Motor neuron (in vitro differentiated cells): Measurements from ENCODE around the gene TM4SF20. TPM values are rescaled to one million over a fixed set of nuclear protein-coding genes. Genes with fewer than 3 reads are reported as not detected.

Experiments
- ATAC-seq, 8 experiments: fragments of 200-7000 bp; cut with Tn5 transposase; replicated peaks in 6 of 8; 2 replicates each; pipeline ENCODE4 v1.8.0; 2021; ENCODE audit warnings: mild to moderate bottlenecking in 8 of 8, moderate library complexity in 8 of 8
- H3K27ac ChIP-seq, 2 donors: fragments of 250-450 bp; sonication (Bioruptor Pico); 2 replicates each; pipeline ENCODE4 v1.9.0; 2021; ENCODE audit warnings: antibody characterized with exemption in 2 of 2, mild to moderate bottlenecking in 2 of 2, moderate library complexity in 1 of 2
- H3K4me1 ChIP-seq, 2 donors: fragments of 250-450 bp; sonication (Bioruptor Pico); replicated peaks in 1 of 2; 2 replicates each; pipeline ENCODE4 v1.6.1; 2021; ENCODE audit warnings: antibody characterized with exemption in 2 of 2, mild to moderate bottlenecking in 2 of 2, moderate library complexity in 1 of 2
- H3K4me3 ChIP-seq, 5 donors: fragments of 250-450 bp; sonication (Bioruptor Pico); 2 replicates each; pipeline ENCODE4 v1.9.0; 2021; ENCODE audit warnings: antibody characterized with exemption in 5 of 5, mild to moderate bottlenecking in 5 of 5, moderate library complexity in 4 of 5
- WGBS, 10 experiments: fragments of 450-650 bp; shearing (Covaris generic); methylation state at CpG; one replicate each; pipeline ENCODE4 v1.0.0; 2022; 5-methylcytosine and 5-hydroxymethylcytosine counted together
- in situ Hi-C, 9 experiments: fragments of 400-800 bp; cut with MboI; loops; one replicate each; pipeline ENCODE4 v1.15.0; 2021; ENCODE audit warnings: low sequenced_read_pairs in 9 of 9, low pct_unique_long_range_greater_than_20kb in 2 of 9; ENCODE audit not compliant: unreplicated experiment in 9 of 9
- total RNA-seq, 8 experiments: library from RNA; unstranded; fragments of 300-600 nt; gene quantifications; 2 replicates each; pipeline versions ENCODE4 v1.2.3 to v1.2.4, GENCODE V29; 2022

Gene TM4SF20
- total RNA-seq, 8 experiments from 2014 or later: 0.15 to 0.59 (median 0.33) TPM; not detected in 1

DNA sequence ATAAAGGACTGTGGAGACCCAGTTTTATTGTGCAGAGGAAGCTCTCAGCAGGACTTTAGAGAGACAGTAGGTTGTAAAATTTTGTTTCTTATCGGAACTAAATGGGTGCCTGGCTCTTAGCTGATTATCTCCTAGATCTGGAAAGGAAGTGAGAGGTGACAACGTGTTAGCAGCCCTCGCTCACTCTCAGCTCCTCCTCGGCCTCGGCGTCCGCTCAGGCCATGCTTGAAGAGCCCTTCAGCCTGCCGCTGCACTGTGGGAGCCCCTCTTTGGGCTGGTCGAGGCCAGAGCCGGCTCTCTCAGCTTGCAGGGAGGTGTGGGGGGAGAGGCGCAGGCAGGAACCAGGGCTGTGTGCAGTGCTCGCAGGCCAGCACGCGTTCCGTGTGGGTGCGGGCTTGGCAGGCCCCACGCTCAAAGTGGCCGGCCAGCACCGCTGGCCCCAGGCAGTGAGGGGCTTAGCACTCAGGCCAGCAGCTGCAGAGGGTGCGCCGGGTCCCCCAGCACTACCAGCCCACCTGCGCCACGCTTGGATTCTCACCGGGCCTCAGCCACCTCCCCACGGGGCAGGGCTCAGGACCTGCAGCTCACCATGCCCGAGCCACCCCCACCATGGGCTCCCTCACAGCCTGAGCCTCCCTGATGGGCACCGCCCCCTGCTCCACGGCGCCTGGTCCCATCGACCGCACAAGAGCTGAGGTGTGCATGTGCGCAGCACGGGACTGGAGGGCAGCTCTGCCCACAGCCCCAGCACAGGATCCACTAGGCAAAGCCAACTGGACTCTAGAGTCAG lies 58.6 kb downstream of the TM4SF20 start:
- Histone ChIP-seq H3K27ac (no peak overlapping the region), H3K4me1 (peaks cover 8 to 9% of the 10 kb centered on the region in 2 donors), H3K4me3 (no peak overlapping the region)
- in situ Hi-C loops: no loop called here
- 43 to 100% (median 87%) methylated on average over 1 to 6 of the region's 33 CpGs; no CpG with 5 or more reads in 2 of the 10 experiments for WGBS, 10 experiments
- ATAC-seq: no peak

DNA sequence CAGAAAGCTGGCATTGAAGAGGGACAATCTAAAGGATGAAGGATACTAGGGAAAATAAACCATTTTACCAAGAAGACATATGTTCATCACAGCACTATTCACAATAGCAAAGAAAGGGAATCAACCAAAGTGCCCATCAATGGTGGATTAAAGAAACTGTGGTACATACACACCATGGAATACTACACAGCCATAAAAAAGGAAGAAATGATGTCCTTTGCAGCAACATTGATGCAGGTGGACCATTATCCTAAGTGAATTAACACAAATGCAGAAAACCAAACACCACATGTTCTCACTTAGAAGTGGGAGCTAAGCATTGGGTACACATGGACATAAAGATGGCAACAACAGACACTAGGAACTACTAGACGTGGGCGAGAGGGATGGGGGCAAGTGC lies 61.3 kb downstream of the TM4SF20 start:
- H3K27ac ChIP-seq: no peak overlapping the region
- H3K4me1 ChIP-seq: no peaks in the 10 kb centered on the region
- in situ Hi-C loops: no loop called here
- no peak overlapping the region for H3K4me3 ChIP-seq
- WGBS, 10 experiments: no CpG with 5 or more reads among the region's 2 CpGs
- no peak for ATAC-seq

DNA sequence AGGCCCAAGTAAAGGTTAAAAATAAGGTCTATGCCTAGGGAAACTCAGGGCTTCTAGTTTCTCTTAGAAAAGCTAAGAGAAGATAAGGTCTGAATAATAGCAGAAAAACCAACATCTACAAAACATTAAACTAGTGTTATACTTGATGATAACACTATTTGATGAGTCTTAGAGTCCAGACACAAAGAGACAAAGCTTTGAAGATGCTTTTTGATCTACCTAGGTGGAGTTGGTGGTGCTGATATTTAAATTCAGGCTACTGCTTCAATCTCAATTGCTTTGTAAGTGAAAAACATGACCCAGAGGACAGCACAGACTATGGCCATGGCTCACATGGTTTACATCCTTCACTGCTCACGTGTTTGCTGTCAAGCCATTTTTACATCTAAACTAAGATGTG lies 65.8 kb downstream of the TM4SF20 start:
- Histone ChIP-seq H3K27ac (no peak overlapping the region), H3K4me3 (no peak overlapping the region), H3K4me1 (no peaks in the 10 kb centered on the region)
- ATAC-seq: no peak
- 40 to 83% (median 83%) methylated on average over 1 of the region's 1 CpG; no CpG with 5 or more reads in 6 of the 10 experiments for WGBS, 10 experiments
- in situ Hi-C loops: no loop called here

DNA sequence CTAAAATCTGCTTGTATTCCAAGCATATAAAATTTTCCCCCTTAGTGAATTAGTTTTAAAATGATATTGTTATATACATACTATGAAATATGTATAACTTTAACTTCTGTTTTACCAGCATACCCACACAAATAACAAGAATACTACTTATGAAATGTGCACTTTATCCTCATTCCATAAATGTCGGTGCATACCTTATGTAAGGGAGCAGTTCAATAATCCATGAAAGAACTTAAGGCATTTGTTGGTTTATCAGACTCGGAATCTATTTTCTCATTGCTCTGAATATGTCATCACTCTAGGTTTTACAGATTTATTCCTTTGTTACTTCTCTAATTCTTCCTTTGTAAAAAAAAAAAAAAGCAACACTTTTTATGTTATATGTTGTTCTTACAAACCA lies 66.5 kb downstream of the TM4SF20 start:
- Histone ChIP-seq H3K4me3 (no peak overlapping the region), H3K27ac (no peak overlapping the region), H3K4me1 (no peaks in the 10 kb centered on the region)
- 21 to 100% (median 50%) methylated on average over 1 to 2 of the region's 2 CpGs; no CpG with 5 or more reads in 2 of the 10 experiments for WGBS, 10 experiments
- in situ Hi-C loops: no loop called here
- ATAC-seq: no peak

Other genes starting within 250 kb of the TM4SF20 start
- 1 to 10 TPM in 2 of 8 experiments, under 1 TPM in 6; 0.08 to 1.6 (median 0.45) TPM for gene COL4A4, start 215.1 kb downstream of the TM4SF20 start, total RNA-seq
- 1 to 10 TPM in 2 of 8 experiments, under 1 TPM in 6; 0.21 to 1.3 (median 0.59) TPM for gene COL4A3, start 214.7 kb downstream of the TM4SF20 start, total RNA-seq
- 100 to 1,000 TPM in 4 of 8 experiments, 10 to 100 TPM in 4; 74.7 to 112 (median 98.4) TPM for gene MFF, start 54.1 kb downstream of the TM4SF20 start, total RNA-seq
- not detected for gene SCYGR1, start 8.6 kb upstream of the TM4SF20 start, total RNA-seq
- 10 to 100 TPM; 26.2 to 65.6 (median 47.0) TPM for gene AGFG1, start 92.8 kb upstream of the TM4SF20 start, total RNA-seq
- 1 to 10 TPM in 1 of 8 experiments, not detected in 7; 3.1 TPM for gene SCYGR2, start 219.6 kb upstream of the TM4SF20 start, total RNA-seq
- not detected for gene SCYGR3, start 235.5 kb upstream of the TM4SF20 start, total RNA-seq
- under 1 TPM in 2 of 8 experiments, not detected in 6; 0.36 to 0.62 TPM for gene SCYGR4, start 238.2 kb upstream of the TM4SF20 start, total RNA-seq